Aorta (tissue), 5 donors: ENCODE measurements around the gene ZNF467. TPM values are rescaled to one million over a fixed set of nuclear protein-coding genes. Genes with fewer than 3 reads are reported as not detected.

Experiments used
- ATAC-seq: fragments of 200-7000 bp; cut with Tn5 transposase; one replicate; pipeline ENCODE4 v1.9.1; 2022; ENCODE audit warnings: moderate library complexity; ENCODE audit not compliant: low FRiP score
- DNase-seq, 2 donors: peaks; one replicate each; pipeline ENCODE4 v3.0.0-alpha.2; 2020
- H3K27ac ChIP-seq, 2 donors: one replicate each; pipeline ENCODE4 v1.5.1; 2013; ENCODE audit warnings: low read length in 2 of 2, mild to moderate bottlenecking in 2 of 2, moderate library complexity in 2 of 2, control low read depth in 1 of 2, inconsistent platforms in 1 of 2, low read depth in 1 of 2
- H3K27me3 ChIP-seq, 2 donors: one replicate each; pipeline ENCODE4 v1.6.1; 2013; ENCODE audit warnings: control low read depth in 1 of 2, low read length in 1 of 2, mild to moderate bottlenecking in 1 of 2, moderate library complexity in 1 of 2; ENCODE audit not compliant: insufficient read depth in 2 of 2, control insufficient read depth in 1 of 2
- H3K36me3 ChIP-seq, 2 donors: one replicate each; pipeline ENCODE4 v1.6.1; 2013; ENCODE audit warnings: control low read depth in 1 of 2, low read length in 1 of 2, mild to moderate bottlenecking in 1 of 2; ENCODE audit not compliant: insufficient read depth in 2 of 2, control insufficient read depth in 1 of 2
- H3K4me1 ChIP-seq, 2 donors: one replicate each; pipeline ENCODE4 v1.6.1; 2013; ENCODE audit warnings: low read length in 2 of 2, control low read depth in 1 of 2, mild to moderate bottlenecking in 1 of 2, moderate library complexity in 1 of 2; ENCODE audit not compliant: insufficient read depth in 2 of 2, control insufficient read depth in 1 of 2
- H3K4me3 ChIP-seq, 2 donors: one replicate each; pipeline ENCODE4 v1.5.1; 2013; ENCODE audit warnings: low read length in 2 of 2, control low read depth in 1 of 2, mild to moderate bottlenecking in 1 of 2
- H3K9me3 ChIP-seq: one replicate; pipeline ENCODE4 v1.6.1; 2013; ENCODE audit warnings: mild to moderate bottlenecking, low read length; ENCODE audit not compliant: control insufficient read depth
- WGBS, 2 donors: extraction: QIAGEN DNeasy Blood & Tissue Kit; methylation state at CpG; one replicate each; pipeline ENCODE4 v1.1.7; 2013; 5-methylcytosine and 5-hydroxymethylcytosine counted together
- intact Hi-C, 2 donors: fragments of 100-400 bp; cut with DNase I; formaldehyde crosslinking; loops; one replicate each; pipeline versions ENCODE4 v1.14.2 to v1.15.0; 2022
- polyA plus RNA-seq, 2 donors: library from polyadenylated mRNA; stranded (reverse); fragments of 200-250 nt; gene quantifications; one replicate each; pipeline ENCODE4 v1.2.3, GENCODE V29; 2013
- total RNA-seq, 2 donors: library from RNA; stranded (reverse); fragmentation: NEBNext Ultra II Directional; extraction: Animal tissue kit (Norgen Biotek cat#: 25700); gene quantifications; one replicate each; pipeline ENCODE4 v1.2.1, GENCODE V29; 2021
- donor health status: healthy with polysubstance abuse.
- donor health status: Bipolar disorder and iron deficiency.
- donor health status: DM: no; HTN: no; CAD: no.
- donor health status: DM: no; HTN: no; CAD: no.
- donor health status: DM: yes; HTN: yes; CAD: no.

ZNF467 gene
- total and polyA plus RNA-seq, 4 donors: 2.1 to 18.5 (median 9.5) TPM

- H3K27me3 ChIP-seq: no peaks in the 10 kb centered on the region
- WGBS, 2 donors: 47 to 48% methylated on average over 13 of the region's 13 CpGs
- no peak overlapping the region for H3K27ac ChIP-seq
- DNase-seq (peak in 1 of 2 donors; percentile 12), ATAC-seq (no peak)
- H3K9me3 ChIP-seq: no peaks in the 10 kb centered on the region
- H3K4me3 ChIP-seq: no peak overlapping the region
- intact Hi-C loops: no loop called here
- no peaks in the 10 kb centered on the region for H3K4me1 ChIP-seq
- H3K36me3 ChIP-seq: no peaks in the 10 kb centered on the region
Observed at GRCh38 chr7:149736478-149737360, 36.7 kb downstream of the ZNF467 start.

- no peak overlapping the region for H3K4me3 ChIP-seq
- ATAC-seq (no peak), DNase-seq (peak in 1 of 2 donors; percentile 25)
- no peaks in the 10 kb centered on the region for H3K4me1 ChIP-seq
- intact Hi-C loops: no loop called here
- WGBS, 2 donors: 51 to 60% methylated on average over 15 to 16 of the region's 16 CpGs
- no peaks in the 10 kb centered on the region for H3K27me3 ChIP-seq
- no peak overlapping the region for H3K27ac ChIP-seq
- no peaks in the 10 kb centered on the region for H3K36me3 ChIP-seq
- no peaks in the 10 kb centered on the region for H3K9me3 ChIP-seq
Observed at GRCh38 chr7:149735779-149736477, 37.5 kb downstream of the ZNF467 start.

- Histone ChIP-seq H3K4me3 (no peak overlapping the region), H3K4me1 (no peaks in the 10 kb centered on the region), H3K27me3 (no peaks in the 10 kb centered on the region), H3K36me3 (peaks cover 1 to 3% of the 10 kb centered on the region in 2 donors), H3K27ac (no peak overlapping the region), H3K9me3 (no peaks in the 10 kb centered on the region)
- 90 to 94% methylated on average over 6 of the region's 6 CpGs for WGBS, 2 donors
- intact Hi-C loops: no loop called here
- no peak for ATAC-seq
- peak in 1 of 2 donors; percentile 40 for DNase-seq
Observed at GRCh38 chr7:149735181-149735602, 38.2 kb downstream of the ZNF467 start.

- DNase-seq (no peak), ATAC-seq (no peak)
- Histone ChIP-seq H3K36me3 (peaks cover 1 to 4% of the 10 kb centered on the region in 2 donors), H3K4me3 (no peak overlapping the region), H3K27me3 (no peaks in the 10 kb centered on the region), H3K4me1 (no peaks in the 10 kb centered on the region), H3K27ac (no peak overlapping the region), H3K9me3 (no peaks in the 10 kb centered on the region)
- intact Hi-C loops: no loop called here
- 76 to 85% methylated on average over 2 of the region's 2 CpGs for WGBS, 2 donors
Observed at GRCh38 chr7:149734791-149735075, 38.7 kb downstream of the ZNF467 start.

- peak in 1 of 2 donors; percentile 19 for DNase-seq
- Histone ChIP-seq H3K4me1 (no peaks in the 10 kb centered on the region), H3K9me3 (no peaks in the 10 kb centered on the region), H3K36me3 (peaks cover 1 to 4% of the 10 kb centered on the region in 2 donors), H3K27ac (no peak overlapping the region), H3K4me3 (no peak overlapping the region), H3K27me3 (no peaks in the 10 kb centered on the region)
- WGBS, 2 donors: 77 to 79% methylated on average over 17 to 20 of the region's 20 CpGs
- ATAC-seq: no peak
- intact Hi-C loops: no loop called here
Observed at GRCh38 chr7:149733924-149734790, 39.2 kb downstream of the ZNF467 start.

- H3K4me3 ChIP-seq: no peak overlapping the region
- no peaks in the 10 kb centered on the region for H3K9me3 ChIP-seq
- ATAC-seq (no peak), DNase-seq (peak in 1 of 2 donors; percentile 43)
- 92 to 93% methylated on average over 27 to 30 of the region's 30 CpGs for WGBS, 2 donors
- H3K4me1 ChIP-seq: no peaks in the 10 kb centered on the region
- peaks cover 4% of the 10 kb centered on the region in 2 donors for H3K36me3 ChIP-seq
- H3K27ac ChIP-seq: no peak overlapping the region
- intact Hi-C loops: no loop called here
- H3K27me3 ChIP-seq: no peaks in the 10 kb centered on the region
Observed at GRCh38 chr7:149733131-149733923, 40.1 kb downstream of the ZNF467 start.

- Histone ChIP-seq H3K9me3 (no peaks in the 10 kb centered on the region), H3K4me3 (no peak overlapping the region), H3K4me1 (no peaks in the 10 kb centered on the region), H3K36me3 (peaks cover 4 to 6% of the 10 kb centered on the region in 2 donors), H3K27ac (no peak overlapping the region), H3K27me3 (no peaks in the 10 kb centered on the region)
- DNase-seq (peak in 1 of 2 donors; percentile 9), ATAC-seq (no peak)
- intact Hi-C loops: no loop called here
- WGBS, 2 donors: 82 to 86% methylated on average over 7 of the region's 7 CpGs
Observed at GRCh38 chr7:149732611-149733010, 40.8 kb downstream of the ZNF467 start.

- H3K27ac ChIP-seq: no peak overlapping the region
- ATAC-seq (no peak), DNase-seq (peak in 1 of 2 donors; percentile 30)
- 85 to 90% methylated on average over 10 of the region's 10 CpGs for WGBS, 2 donors
- no peaks in the 10 kb centered on the region for H3K4me1 ChIP-seq
- intact Hi-C loops: no loop called here
- peaks cover 4 to 6% of the 10 kb centered on the region in 2 donors for H3K36me3 ChIP-seq
- H3K27me3 ChIP-seq: no peaks in the 10 kb centered on the region
- no peak overlapping the region for H3K4me3 ChIP-seq
- no peaks in the 10 kb centered on the region for H3K9me3 ChIP-seq
Observed at GRCh38 chr7:149732111-149732561, 41.3 kb downstream of the ZNF467 start.
